GM12878 (cell line): ENCODE results near the gene ENOX2.

ENCODE experiments used
- CEBPB ChIP-seq, 2 experiments: fragments of 150-350 bp in 1 of 2; IDR thresholded peaks; 2 replicates each; pipeline ENCODE4 v1.6.1; 2012 to 2014; ENCODE audit warnings: low read depth in 2 of 2, low read length in 2 of 2, borderline replicate concordance in 1 of 2, inconsistent platforms in 1 of 2
- CTCF ChIP-seq, 3 experiments: IDR thresholded peaks in 2 of 3; conservative IDR thresholded peaks in 1 of 3; 2 replicates each; pipeline ENCODE4 v1.5.1; 2011; ENCODE audit warnings: low read depth in 3 of 3, low read length in 3 of 3, mild to moderate bottlenecking in 3 of 3, control low read depth in 2 of 3, moderate library complexity in 2 of 3, inconsistent platforms in 1 of 3, mixed read lengths in 1 of 3; ENCODE audit not compliant: control insufficient read depth in 2 of 3, insufficient read depth in 1 of 3; ENCODE audit errors: extremely low read depth in 1 of 3
- ELK1 ChIP-seq: IDR thresholded peaks from 2 replicates; pipeline ENCODE4 v1.6.1; 2012; ENCODE audit warnings: low read depth, low read length, improper control_type of control experiment
- GABPA ChIP-seq: IDR thresholded peaks from 2 replicates; pipeline ENCODE4 v1.6.1; 2014; ENCODE audit warnings: antibody characterized with exemption, low read depth, mild to moderate bottlenecking, inconsistent platforms
- NRF1 ChIP-seq: conservative IDR thresholded peaks from 2 replicates; pipeline ENCODE4 v1.6.1; 2011; ENCODE audit warnings: mild to moderate bottlenecking, low read depth, low read length, improper control_type of control experiment
- POLR2A ChIP-seq: IDR thresholded peaks from 2 replicates; pipeline ENCODE4 v1.6.1; 2011; ENCODE audit warnings: low read depth, mild to moderate bottlenecking, low read length
- RAD21 ChIP-seq: IDR thresholded peaks from 2 replicates; pipeline ENCODE4 v1.6.1; 2011; ENCODE audit warnings: mild to moderate bottlenecking, low read depth, low read length, moderate library complexity; ENCODE audit not compliant: insufficient read depth
- SP1 ChIP-seq: IDR thresholded peaks from one replicate; pipeline ENCODE4 v1.6.1; 2011; ENCODE audit warnings: low read depth, low read length
- YY1 ChIP-seq: IDR thresholded peaks from 2 replicates; pipeline ENCODE4 v1.6.1; 2011; ENCODE audit warnings: low read depth, mild to moderate bottlenecking, low read length
- ZSCAN29 ChIP-seq: fragments of 450-650 bp; IDR thresholded peaks from 2 replicates; pipeline ENCODE4 v1.6.1; 2017; ENCODE audit warnings: mild to moderate bottlenecking, moderate library complexity

- TF ChIP-seq CTCF (IDR thresholded peaks at IDR 0.05 in 2 of 3, conservative IDR thresholded peaks at IDR 0.05 in 1 of 3; ENCODE audit: control insufficient read depth in 2 of 3, extremely low read depth in 1 of 3, insufficient read depth in 1 of 3, low read depth in 3 of 3, low read length in 3 of 3) (no peak), YY1 (no peak), NRF1 (no peak), GABPA (no peak), SP1 (no peak), ELK1 (no peak), RAD21 (no peak), POLR2A (no peak), ZSCAN29 (no peak), CEBPB (IDR thresholded peaks at IDR 0.05; ENCODE audit: borderline replicate concordance in 1 of 2, low read depth in 2 of 2, low read length in 2 of 2) (no peak)
These were observed 161.4 kb downstream of the ENOX2 start for GRCh38 chrX:130741584-130741983.
